ENCODE data around the gene HBA1. TPM values are rescaled to one million over a fixed set of nuclear protein-coding genes. Genes with fewer than 3 reads are reported as not detected.

Gene HBA1
- total RNA-seq, 4 donors from 2014 or later = 11.9 to 71.7 (median 41.0) TPM

- TF ChIP-seq CTCF (IDR thresholded peaks at IDR 0.05; ENCODE audit: low read depth) = no peak
Observed at GRCh38 chr16:188674-189073, 12.2 kb downstream of the HBA1 start.

GRCh38 chr16:189604-190186, 13.2 kb downstream of the HBA1 start:
- TF ChIP-seq CTCF (IDR thresholded peaks at IDR 0.05; ENCODE audit: low read depth) = no peak

- no peak for TF ChIP-seq CTCF (IDR thresholded peaks at IDR 0.05; ENCODE audit: low read depth)
Observed at GRCh38 chr16:191831-192230, 15.4 kb downstream of the HBA1 start.

GRCh38 chr16:192686-193085, 16.2 kb downstream of the HBA1 start:
- no peak for TF ChIP-seq CTCF (IDR thresholded peaks at IDR 0.05; ENCODE audit: low read depth)

- TF ChIP-seq CTCF (IDR thresholded peaks at IDR 0.05; ENCODE audit: low read depth) = no peak
Observed at GRCh38 chr16:193441-193840, 17.0 kb downstream of the HBA1 start.

- no peak for TF ChIP-seq CTCF (IDR thresholded peaks at IDR 0.05; ENCODE audit: low read depth)
Observed at GRCh38 chr16:194516-194915, 18.0 kb downstream of the HBA1 start.

GRCh38 chr16:200388-200787, 23.9 kb downstream of the HBA1 start:
- TF ChIP-seq CTCF (IDR thresholded peaks at IDR 0.05; ENCODE audit: low read depth) = no peak
